ENCODE measurements around the gene ARID4B.
"Not testable (repeated sequence)": the region's sequence is repeated elsewhere in the genome, so short reads cannot be mapped to it uniquely, and the experiment has no call there.

ARID4B gene

DNA sequence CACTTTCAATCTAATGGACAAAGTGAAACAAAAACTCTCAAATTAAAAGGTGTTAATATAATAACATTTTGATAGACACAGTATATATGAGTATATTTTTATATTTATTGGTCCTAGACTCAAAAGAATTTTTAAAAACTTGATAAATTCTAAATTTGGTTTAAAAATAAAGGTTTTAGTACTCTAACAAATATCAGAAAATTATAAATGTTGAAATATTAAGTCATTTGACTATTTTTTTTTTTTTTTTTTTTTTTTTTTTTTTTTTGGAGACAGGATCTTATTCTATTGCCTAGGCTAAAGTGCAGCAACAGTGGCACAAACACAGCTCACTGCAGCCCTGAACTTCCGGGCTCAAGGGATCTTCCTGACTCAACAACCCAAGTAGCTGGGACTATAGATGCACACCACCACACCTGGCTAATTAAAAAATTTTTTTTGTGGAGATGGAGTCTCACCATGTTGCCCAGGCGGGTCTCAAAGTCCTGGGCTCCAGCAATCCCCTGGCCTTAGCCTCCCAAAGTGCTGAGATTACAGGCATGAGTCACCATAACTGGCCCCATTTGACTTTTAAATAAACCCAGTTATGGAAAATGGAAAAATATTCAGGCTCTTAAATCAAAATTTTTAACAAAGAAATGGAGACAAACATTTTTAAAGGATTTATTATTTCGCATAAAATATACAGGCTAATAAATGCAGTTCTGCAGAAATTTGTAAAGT, 106.2 kb downstream of the ARID4B start:
- no peak for DNase-seq (ENCODE audit: low read depth)

DNA sequence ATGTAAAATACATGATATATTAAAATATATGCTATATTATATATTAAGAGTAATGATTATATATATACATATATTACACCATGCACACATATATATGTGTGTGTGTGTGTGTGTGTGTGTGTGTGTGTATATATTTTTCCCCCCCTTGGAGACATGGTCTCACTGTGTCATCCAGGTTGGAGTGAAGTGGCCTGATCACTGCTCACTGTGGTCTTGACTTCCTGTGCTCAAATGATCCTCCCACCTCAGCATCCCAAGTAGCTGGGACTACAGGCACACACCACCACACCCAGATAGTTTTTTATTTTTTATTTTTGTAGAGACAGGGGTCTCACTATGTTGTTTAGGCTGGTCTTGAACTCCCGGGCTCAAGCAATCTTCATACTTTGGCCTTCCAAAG, 112.5 kb downstream of the ARID4B start:
- no peak for DNase-seq (ENCODE audit: low read depth)

DNA sequence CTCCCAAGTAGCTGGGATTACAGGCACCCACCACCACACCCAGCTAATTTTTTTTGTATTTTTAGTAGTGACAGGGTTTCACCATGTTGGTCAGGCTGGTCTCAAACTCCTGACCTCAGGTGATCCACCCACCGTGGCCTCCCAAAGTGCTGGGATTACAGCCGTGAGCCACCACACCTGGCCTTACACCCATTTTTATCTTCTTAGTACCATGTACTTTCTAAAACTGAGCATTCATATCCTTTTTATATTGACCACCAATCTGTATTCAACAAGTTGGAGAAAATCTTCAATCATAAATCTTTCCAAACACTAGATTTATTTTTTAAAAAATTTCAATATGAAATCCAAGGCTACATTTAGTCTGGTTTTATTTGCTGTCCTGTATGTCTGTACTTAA, 113.0 kb downstream of the ARID4B start:
- not testable (repeated sequence) for DNase-seq (ENCODE audit: low read depth)

DNA sequence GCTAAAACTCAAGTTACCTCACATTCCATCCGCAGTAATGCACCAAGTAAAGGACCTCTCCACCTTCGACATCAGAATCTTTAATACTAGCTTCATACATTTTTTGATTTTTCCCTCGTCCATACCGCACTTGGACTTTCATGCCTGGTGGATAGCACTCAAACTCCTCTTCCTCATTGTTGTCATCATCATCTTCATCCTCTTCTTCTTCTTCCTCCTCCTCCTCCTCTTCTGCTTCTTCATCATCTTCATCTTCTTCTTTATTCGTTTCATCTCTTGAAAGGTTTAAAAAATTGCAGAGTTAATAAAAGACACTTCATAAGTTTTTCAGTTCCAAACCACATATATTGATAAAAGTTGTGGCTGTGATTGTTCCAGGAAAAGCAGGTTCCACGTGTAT, 114.2 kb downstream of the ARID4B start:
- DNase-seq (ENCODE audit: low read depth), result no peak

DNA sequence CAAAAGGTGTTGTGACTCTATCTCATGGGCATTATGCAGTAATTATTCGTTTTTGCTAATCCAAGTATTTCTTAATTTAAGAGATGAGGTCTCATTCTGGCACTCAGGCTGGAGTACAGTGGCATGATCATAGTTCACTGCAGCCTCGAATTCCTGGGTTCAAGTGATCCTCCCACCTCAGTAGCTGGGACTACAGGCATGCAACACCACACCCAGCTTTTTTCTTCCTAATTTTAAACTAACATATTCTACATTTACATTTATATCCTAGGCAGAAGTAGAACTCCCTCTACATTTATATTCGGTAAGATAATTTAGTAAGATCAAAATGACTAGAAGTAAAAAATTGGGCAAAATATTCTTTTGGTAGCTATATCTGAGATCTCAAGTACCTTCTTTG, 116.5 kb downstream of the ARID4B start:
- no peak for DNase-seq (ENCODE audit: low read depth)

DNA sequence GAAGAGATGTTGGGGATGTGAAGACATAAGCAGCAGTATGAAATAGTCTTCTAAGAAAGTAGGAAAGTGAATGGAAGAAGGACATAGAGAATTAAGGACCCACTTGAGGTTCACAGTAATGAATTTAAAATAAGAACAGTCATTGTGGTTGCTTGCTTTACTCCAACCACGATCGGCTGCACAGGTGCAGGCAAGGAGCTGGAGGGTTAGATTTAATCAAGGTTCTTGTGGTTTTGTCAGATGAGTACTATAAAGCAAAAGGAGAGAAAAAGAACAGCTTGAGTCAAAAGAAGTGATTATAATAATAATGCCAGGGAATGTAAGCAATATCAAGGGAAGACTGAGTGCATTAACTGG, 120.8 kb downstream of the ARID4B start:
- DNase-seq (ENCODE audit: low read depth), result peak; percentile 10

DNA sequence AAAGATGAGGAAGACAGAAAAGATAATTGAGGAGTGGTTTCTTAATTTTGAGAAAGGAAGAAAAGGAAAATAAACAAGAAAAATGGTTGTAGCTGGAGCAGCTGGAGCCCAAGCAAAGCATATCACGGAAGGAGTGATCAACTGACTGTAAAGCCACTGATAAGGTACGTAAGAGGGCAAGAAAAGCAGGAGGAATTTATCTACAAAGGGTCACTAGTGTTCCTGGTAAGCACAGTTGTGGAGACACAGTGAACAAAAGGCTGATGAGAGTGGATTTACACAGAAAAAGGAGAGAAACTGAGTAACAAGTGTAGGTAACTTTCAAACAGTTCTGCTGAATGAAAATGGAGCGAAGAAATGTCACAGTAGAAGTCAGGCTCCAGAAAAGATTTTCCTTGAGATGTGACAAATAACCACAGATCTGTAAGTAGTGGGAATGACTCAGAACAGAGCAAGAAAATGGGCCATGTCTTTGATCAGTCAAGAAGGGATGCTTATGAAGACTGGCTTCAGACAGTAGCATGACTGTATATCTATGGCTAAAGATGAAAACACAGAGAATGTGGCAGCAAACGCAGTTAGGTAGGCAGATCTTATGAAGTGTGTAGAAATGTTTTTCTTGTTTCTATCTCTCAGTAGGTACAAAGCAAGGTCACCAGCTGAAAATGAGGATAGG, 121.3 kb downstream of the ARID4B start:
- DNase-seq (ENCODE audit: low read depth), result peak; percentile 59

DNA sequence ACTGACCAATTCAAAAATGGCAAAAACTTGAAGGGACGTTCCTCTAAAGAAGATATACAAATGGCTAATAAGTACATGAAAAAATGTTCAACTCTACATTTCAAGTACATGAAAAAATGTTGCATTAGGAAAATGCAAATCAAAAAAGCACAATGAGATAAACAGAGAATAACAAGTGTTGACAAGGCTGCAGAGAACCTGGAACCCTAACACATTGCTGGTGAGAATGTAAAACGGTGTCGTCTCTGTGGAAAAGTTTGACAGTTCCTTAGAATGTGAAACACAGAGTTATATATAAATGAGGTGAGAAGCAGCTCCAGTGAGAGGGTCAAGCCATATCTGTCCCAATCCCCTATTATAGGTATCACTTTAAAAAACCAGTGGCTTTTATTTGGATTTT, 122.3 kb downstream of the ARID4B start:
- DNase-seq (ENCODE audit: low read depth), result no peak

DNA sequence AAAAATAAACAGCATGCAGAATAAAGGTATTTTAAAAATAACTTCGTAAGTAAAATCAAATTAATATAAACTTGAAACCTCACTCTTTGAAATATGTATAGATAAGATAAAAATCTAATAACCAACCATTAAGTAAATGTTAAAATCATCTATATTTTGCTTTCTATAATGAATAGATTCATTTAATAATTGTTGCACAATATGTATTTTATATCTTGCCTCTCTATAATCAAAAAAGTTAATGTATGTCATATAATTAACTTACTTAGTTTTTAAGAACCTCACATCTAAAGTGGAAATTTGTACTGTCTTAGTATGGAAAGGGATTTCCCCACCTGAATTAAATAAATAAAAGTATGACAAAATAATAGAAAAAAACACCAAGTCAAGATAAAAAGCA, 124.6 kb downstream of the ARID4B start:
- DNase-seq (ENCODE audit: low read depth), result no peak

DNA sequence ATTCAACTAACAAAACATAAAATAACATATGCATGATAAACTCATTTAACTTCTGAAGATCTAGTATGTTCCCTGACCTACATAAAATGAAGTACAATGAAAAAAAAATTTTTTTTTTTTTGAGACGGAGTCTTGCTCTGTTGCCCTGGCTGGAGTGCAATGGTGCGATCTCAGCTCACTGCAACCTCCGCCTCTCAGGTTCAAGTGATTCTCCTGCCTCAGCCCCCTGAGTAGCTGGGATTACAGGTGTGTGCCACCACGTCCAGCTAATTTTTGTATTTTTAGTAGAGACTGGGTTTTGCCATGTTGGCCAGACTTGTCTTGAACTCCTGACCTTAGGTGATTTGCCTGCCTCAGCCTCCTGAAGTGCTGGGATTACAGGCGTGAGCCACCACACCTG, 125.5 kb downstream of the ARID4B start:
- DNase-seq (ENCODE audit: low read depth), result not testable (repeated sequence)

DNA sequence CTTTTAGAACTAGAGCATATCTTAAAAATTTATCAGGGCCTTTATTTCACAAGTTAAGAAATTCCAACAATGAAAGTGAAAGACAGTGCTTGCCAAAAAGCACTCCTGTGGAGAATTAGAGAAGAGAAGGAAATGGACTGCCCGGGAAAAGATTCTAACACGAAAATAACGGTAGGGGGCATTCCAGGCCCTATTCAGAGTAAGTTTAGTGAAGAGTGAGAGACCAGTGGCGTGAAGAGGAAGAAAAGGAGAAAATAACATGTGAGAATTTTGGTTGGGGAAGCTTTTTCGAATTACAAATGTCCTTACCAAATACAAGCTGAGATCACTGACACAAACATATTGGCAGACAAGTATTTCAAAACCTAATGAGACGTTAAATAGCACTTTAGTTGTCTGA, 128.5 kb downstream of the ARID4B start:
- peak; percentile 34 for DNase-seq (ENCODE audit: low read depth)

DNA sequence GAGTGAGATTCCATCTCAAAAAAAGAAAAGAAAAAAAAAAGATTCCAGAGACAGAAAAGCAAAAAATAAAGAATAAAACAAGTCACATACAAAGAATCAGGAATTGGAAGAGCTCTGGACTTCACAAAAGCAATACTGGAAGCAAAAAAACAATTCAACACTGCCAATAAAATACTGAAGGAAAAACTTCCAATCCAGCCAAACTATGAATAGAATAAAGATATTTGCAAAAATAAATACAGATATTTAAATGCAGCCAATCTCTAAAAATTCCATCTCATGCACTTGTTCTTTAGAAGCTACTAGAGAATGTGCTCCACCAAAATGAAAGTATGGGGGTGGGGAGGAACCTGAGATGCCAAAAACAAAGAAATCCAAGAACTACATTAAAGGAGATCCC, 137.5 kb downstream of the ARID4B start:
- no peak for DNase-seq (ENCODE audit: low read depth)

DNA sequence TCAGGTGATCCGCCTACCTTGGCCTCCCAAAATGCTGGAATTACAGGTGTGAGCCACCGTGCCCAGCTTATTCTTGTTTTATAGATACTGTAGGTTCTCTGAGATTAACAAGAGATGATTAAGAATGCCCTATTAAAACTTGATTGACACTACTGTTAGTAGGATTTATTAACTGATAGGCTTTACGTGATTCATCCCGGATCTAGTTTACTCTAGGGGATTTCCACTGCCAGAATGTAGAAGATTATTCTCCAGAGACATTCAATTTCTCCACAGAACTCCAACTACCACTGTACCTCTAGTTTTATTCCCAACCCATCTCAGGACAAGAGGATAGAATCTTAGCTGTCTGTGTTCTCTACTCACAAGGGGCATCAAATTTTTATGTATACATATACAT, 140.7 kb downstream of the ARID4B start:
- no peak for DNase-seq (ENCODE audit: low read depth)

DNA sequence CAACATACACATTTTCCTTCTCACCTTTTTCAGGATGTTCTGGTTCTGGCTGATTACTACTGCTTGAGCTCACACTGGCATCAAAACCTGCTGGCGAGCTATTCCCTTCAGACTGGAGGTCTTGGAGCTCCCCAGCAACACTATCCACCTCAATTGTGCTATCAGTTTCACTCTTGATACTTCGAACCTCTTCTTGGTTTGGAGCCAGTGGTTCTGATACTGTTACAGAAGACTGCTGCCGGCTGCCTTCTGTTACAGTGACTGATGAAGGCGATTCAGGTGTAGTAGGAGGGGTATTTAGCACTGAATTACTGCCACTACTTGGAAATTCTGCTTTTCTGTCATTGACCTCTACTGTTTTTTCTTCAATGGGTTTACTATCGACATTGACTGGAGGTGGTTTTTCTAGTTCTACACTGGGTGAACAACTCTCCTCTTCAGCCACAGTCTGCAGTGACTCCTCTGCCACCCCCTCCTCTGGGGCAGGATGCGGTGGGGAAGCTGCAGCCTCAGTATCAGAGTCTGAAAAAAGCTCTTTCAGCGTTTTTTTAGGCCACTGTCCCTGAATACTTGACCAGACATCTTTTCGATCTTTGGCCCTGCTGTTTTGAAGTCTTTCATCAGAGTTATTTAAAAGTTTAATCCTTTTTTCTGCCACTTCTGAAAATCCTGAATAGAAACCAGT, 146.3 kb downstream of the ARID4B start:
- no peak for DNase-seq (ENCODE audit: low read depth)

DNA sequence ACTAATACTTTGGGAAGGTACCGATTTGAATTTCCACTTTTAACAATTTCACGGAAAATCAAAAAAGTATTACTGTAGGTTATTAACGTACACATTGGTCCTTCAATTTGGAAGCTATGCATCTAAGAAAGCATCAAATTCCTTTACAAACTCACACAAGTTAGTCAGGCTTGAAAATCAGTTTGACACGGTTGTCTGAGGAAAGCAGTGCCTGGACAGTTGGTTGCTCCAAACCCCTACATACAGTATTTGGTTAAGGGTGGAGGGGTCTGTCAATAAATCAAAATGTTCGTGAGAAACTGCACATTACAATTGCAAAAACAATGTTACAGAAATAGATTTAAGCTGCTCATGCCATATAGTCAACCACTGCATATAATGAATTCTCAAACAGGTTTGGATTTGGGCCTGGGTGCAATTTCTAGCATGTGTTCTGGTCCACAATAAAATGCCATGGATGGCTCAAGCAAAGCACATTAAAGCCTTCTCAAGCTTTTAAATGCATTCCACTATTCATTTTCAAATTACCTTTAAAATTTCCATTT, 147.0 kb downstream of the ARID4B start:
- no peak for DNase-seq (ENCODE audit: low read depth)

DNA sequence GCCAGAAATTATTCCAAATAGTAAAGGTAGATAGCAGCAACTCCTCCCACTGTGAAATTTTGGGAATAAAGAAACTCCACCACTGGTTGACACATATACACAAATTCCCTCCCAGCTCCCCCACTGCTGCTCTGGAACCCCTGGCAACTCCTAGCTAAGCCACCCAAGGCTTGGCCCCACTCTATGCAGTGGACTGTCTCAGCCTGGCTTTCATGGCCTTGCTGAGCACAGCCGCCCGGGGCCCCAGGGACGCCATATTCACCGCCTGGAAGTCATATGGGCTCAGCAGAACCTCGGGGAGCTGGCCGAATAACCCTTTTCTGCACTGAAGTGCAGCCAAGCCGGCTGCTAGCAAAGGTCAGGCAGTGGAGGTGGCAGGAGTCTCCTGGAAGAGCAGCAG, 151.5 kb downstream of the ARID4B start:
- no peak for DNase-seq (ENCODE audit: low read depth)

DNA sequence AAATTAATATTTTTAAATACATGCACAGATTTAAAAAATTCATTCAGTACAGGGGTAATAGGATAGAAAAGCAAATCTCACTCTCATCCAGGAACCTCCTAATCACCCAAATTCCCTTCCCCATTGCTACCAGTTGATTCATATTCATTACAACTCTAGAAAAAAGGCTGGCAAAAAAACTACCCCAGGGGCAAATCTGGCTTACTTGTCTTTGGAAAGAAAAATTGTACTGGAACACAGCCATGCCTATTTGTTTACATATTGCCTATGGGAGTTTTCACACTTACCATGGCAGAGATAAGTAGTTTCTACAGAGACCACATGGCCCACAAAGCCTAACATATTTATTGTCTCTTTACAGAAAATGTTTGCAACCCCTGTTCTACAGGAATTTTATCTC, 158.0 kb downstream of the ARID4B start:
- no peak for DNase-seq (ENCODE audit: low read depth)

DNA sequence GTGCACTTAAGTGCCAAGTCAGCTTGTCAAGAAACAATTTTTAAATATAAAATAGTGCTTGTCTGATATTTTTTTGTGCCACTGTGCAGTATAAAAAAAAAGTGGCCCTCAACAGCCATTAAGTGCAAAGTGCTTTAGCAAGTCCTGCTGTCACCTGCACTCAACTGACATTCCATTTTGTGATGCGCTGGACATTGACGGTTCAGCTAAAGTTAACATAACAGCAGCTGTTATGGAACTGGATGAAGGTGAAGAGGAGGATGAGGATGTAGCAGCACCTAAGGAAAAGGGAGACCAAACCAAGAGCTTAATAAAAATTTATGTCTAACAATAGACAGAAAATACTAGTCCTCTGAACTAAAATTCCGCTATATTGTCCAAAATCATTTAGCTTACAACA, 159.6 kb downstream of the ARID4B start:
- DNase-seq (ENCODE audit: low read depth), result no peak

DNA sequence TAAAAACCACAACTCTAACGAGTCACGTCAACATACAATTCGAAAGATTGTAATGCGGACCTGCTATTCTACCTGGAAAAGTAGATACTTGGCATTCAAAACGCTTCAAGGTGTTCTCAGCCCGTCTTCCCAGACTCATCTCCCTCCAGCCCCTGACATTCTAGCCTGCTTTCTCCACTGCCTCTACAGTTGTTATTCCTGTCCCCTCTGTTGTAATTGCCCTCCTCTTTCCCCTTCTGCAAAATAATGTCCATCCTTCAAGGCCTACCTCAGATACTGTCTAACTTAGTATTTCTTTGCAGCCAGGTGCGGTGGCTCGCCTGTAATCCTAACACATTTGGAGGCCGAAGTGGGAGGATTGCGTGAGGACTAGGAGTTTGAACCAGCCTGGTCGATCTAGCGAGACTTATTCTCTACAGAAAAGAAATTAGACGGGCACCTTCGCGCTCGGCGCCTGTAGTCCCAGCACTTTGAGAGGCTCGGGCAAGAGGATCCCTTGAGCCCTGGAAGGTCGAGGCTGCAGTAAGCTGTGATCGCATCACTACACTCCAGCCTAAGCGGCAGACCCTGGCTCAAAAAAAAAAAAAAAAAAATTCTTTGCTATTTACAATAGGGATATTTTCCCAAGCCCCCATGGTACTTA, 166.2 kb downstream of the ARID4B start:
- DNase-seq (ENCODE audit: low read depth), result no peak

DNA sequence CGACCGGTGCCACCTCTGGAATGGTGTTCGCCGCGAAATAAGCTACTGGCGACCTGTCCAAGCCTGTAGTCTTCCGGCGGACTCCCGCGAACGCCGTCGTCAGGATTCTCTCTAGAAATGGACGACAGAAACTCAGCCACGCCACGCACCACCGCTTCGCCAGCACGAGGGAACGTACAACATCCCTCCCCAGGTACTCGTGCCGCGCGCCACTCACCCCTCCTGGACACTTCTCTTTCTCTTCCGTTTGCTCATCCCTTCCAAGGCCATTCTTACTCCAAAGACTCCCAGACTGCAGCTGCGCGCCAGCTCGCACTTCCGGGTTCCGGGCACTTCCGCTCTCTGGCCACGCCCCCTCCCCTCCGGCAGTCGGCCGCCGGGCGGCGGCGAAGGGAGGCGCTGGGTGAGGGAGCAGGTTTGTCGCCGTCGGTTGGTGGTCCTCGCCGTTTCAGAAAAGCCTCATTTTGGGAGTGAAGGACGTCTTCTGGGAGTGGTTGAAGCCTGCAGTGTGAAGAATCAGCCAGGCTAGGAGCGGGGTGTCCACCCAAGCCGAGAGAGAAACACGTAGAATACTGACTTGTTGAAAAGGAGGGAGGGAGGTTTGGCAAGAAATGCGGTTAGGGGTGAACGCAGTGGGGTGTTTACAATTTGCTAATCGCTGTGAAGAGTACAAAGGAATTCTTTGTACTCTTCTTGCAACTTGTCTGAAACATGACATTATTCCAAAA, 166.9 kb downstream of the ARID4B start, which contains the start of gene RBM34:
TSS of gene RBM34 (minus strand) at position 294 of the 728 bp plus-strand sequence. CDS start at position 270, 24 bp downstream.
- peak; percentile 93 for DNase-seq (ENCODE audit: low read depth)

DNA sequence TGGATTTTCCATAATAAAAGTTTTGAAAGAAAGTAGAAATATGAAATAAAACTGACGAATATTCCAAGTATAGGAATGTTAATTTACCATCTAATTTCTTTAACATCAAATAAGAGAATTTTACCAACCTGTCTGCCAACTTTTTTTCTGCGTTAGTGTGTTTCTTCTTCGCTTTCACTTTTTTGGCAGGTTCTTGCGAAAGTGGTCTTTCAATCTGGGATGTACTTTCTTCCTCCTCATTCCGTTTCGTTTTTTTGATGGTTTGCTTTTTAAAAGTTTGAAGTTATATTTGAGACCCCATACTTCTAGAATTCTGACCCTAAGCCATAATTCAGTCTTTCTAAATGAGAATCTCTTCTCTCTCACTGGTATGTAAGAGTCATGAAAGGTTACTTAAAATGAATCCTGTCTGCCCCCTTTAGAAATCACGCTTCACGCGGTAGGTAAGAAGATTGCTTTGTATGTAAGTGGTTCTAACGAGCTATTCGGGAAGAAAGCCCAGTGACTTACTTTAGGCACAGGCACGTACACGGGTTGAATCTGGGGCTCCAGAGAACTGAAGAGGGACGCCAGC, 167.5 kb downstream of the ARID4B start:
- peak; percentile 61 for DNase-seq (ENCODE audit: low read depth)

Data from ELR (cell line).